Left lung (tissue), 10 donors: Measurements from ENCODE around the gene TRAF3. TPM values are rescaled to one million over a fixed set of nuclear protein-coding genes. Genes with fewer than 3 reads are reported as not detected.
A peak's percentile ranks its signal among the peaks of the same experiment; 100 is the strongest.

Experiments used
- ATAC-seq: fragments of 200-7000 bp; cut with Tn5 transposase; one replicate; pipeline ENCODE4 v1.9.1; 2020; ENCODE audit warnings: moderate library complexity
- DNase-seq, 4 donors: peaks; one replicate each; pipeline ENCODE4 v3.0.0-alpha.2; 2013 to 2020
- H3K27ac ChIP-seq, 2 donors: fragments of 200-600 bp; sonication (generic) in 1 of 2; one replicate each; pipeline versions ENCODE4 v1.5.0 to v1.8.0; 2020 to 2021
- H3K27me3 ChIP-seq, 2 donors: fragments of 200-600 bp; sonication (generic) in 1 of 2; one replicate each; pipeline versions ENCODE4 v1.5.0 to v1.8.0; 2020 to 2021
- H3K36me3 ChIP-seq, 2 donors: fragments of 200-600 bp; sonication (generic) in 1 of 2; one replicate each; pipeline versions ENCODE4 v1.5.0 to v1.8.0; 2020 to 2021
- H3K4me1 ChIP-seq, 2 donors: fragments of 200-600 bp; one replicate each; pipeline ENCODE4 v1.8.0; 2021
- H3K4me3 ChIP-seq, 2 donors: fragments of 200-600 bp; sonication (generic) in 1 of 2; one replicate each; pipeline versions ENCODE4 v1.5.0 to v1.8.0; 2020 to 2021; ENCODE audit warnings: mild to moderate bottlenecking in 1 of 2
- H3K9me3 ChIP-seq, 2 donors: fragments of 200-600 bp; sonication (generic) in 1 of 2; one replicate each; pipeline versions ENCODE4 v1.5.0 to v1.8.0; 2020 to 2021
- CTCF ChIP-seq, 2 donors: fragments of 200-600 bp; sonication (generic) in 1 of 2; IDR thresholded peaks; one replicate each; pipeline versions ENCODE4 v1.5.0 to v1.8.0; 2021; ENCODE audit warnings: antibody characterized with exemption in 2 of 2
- intact Hi-C, 2 donors: fragments of 100-400 bp; cut with DNase I; formaldehyde crosslinking; loops; one replicate each; pipeline versions ENCODE4 v1.11.2 to v1.14.2; 2022
- polyA plus RNA-seq, 6 donors: library from polyadenylated mRNA; unstranded; fragments of 120-200 nt; gene quantifications; one replicate each; pipeline ENCODE4 v1.2.1, GENCODE V29; 2013; ENCODE audit not compliant: insufficient read length in 6 of 6
- total RNA-seq, 2 donors: library from RNA; stranded (reverse); fragmentation: NEBNext Ultra II Directional; extraction: Animal tissue kit (Norgen Biotek cat#: 25700); gene quantifications; one replicate each; pipeline ENCODE4 v1.2.1, GENCODE V29; 2021
- donor health status: DM: no; HTN: yes; CAD: no.
- donor health status: DM: no; HTN: no; CAD: no.

TRAF3 gene
- total and polyA plus RNA-seq, 8 donors = 10.9 to 25.1 (median 13.1) TPM

GRCh38 chr14:102774391-102775153 is 2.7 kb upstream of the TRAF3 start:
- intact Hi-C loops = loop anchor here in 1 of 2 donors (10.0 kb wide), 1 partner anchor 150 kb away; the partner anchor contains the start of gene AMN
- DNase-seq (peak in 3 of 4 donors; percentile 51 to 84 (median 70)), ATAC-seq (peak; percentile 80)
- Histone ChIP-seq H3K36me3 (no peaks in the 10 kb centered on the region), H3K9me3 (no peaks in the 10 kb centered on the region), H3K27ac (peak overlapping the region in 1 of 2 donors; percentile 53), H3K4me1 (peaks cover 5 to 32% of the 10 kb centered on the region in 2 donors), H3K4me3 (no peak overlapping the region), H3K27me3 (no peaks in the 10 kb centered on the region)
- peak; percentile 58 to 70 for TF ChIP-seq CTCF (IDR thresholded peaks at IDR 0.05)

GRCh38 chr14:102775855-102776760 is 1.1 kb upstream of the TRAF3 start:
- peak overlapping the region in 1 of 2 donors; percentile 27 for H3K4me3 ChIP-seq
- no peak for DNase-seq

GRCh38 chr14:102777711-102778337 is 575 bp downstream of the TRAF3 start:
- peak overlapping the region; percentile 67 to 78 for H3K4me3 ChIP-seq
- H3K9me3 ChIP-seq = no peaks in the 10 kb centered on the region
- no peak for TF ChIP-seq CTCF (IDR thresholded peaks at IDR 0.05)
- H3K27ac ChIP-seq = peak overlapping the region; percentile 87 to 88
- intact Hi-C loops = loop anchor here in 1 of 2 donors (10.0 kb wide), 1 partner anchor 147 kb away; the partner anchor contains the start of gene AMN
- no peaks in the 10 kb centered on the region for H3K27me3 ChIP-seq
- H3K36me3 ChIP-seq = no peaks in the 10 kb centered on the region
- peak; percentile 13 for ATAC-seq
- DNase-seq = peak in 1 of 4 donors; percentile 86
- peaks cover 11 to 49% of the 10 kb centered on the region in 2 donors for H3K4me1 ChIP-seq

More at GRCh38 chr14:102775855-102776760, 1.1 kb upstream of the TRAF3 start:
- peak; percentile 48 for ATAC-seq
- no peaks in the 10 kb centered on the region for H3K27me3 ChIP-seq
- intact Hi-C loops = loop anchor here in 1 of 2 donors (10.0 kb wide), 1 partner anchor 149 kb away; the partner anchor contains the start of gene AMN
- peak overlapping the region; percentile 37 to 75 for H3K27ac ChIP-seq
- TF ChIP-seq CTCF (IDR thresholded peaks at IDR 0.05) = no peak
- H3K9me3 ChIP-seq = no peaks in the 10 kb centered on the region
- peaks cover 11 to 47% of the 10 kb centered on the region in 2 donors for H3K4me1 ChIP-seq
- H3K36me3 ChIP-seq = no peaks in the 10 kb centered on the region

GRCh38 chr14:102778338-102779083 is 1.3 kb downstream of the TRAF3 start:
- peak overlapping the region; percentile 87 to 88 for H3K27ac ChIP-seq
- peak in 1 of 4 donors; percentile 42 for DNase-seq
- intact Hi-C loops = loop anchor here in 1 of 2 donors (10.0 kb wide), 1 partner anchor 146 kb away; the partner anchor contains the start of gene AMN
- H3K4me3 ChIP-seq = peak overlapping the region; percentile 67 to 78
- H3K9me3 ChIP-seq = no peaks in the 10 kb centered on the region
- H3K27me3 ChIP-seq = no peaks in the 10 kb centered on the region
- ATAC-seq = peak; percentile 1
- no peaks in the 10 kb centered on the region for H3K36me3 ChIP-seq
- peaks cover 11 to 50% of the 10 kb centered on the region in 2 donors for H3K4me1 ChIP-seq
- no peak for TF ChIP-seq CTCF (IDR thresholded peaks at IDR 0.05)
